Measurements from ENCODE around the gene PIGL. TPM values are rescaled to one million over a fixed set of nuclear protein-coding genes. Genes with fewer than 3 reads are reported as not detected.

Gene PIGL
- total RNA-seq, 1 experiment from 2014 or later = 16.0 TPM

DNA sequence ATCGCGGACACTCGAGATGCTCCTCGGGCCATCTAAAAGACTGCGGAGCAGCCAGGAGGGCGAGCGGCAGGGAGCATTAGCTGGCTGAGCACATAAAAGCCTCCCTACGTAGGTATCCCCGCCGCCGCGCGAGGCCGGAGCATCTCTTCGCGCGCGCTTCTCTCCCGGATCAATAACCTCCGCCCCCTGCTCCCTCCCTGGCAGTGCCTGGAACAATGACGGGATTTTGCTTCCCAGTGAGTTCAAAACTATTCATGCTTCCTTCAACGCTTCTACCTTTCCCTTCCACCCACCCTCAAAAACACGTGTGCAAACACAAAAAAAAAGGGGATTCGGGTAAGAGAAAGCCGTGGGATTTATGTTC is 135.3 kb downstream of the PIGL start:
- DNase-seq (ENCODE audit: low read depth) = no peak

DNA sequence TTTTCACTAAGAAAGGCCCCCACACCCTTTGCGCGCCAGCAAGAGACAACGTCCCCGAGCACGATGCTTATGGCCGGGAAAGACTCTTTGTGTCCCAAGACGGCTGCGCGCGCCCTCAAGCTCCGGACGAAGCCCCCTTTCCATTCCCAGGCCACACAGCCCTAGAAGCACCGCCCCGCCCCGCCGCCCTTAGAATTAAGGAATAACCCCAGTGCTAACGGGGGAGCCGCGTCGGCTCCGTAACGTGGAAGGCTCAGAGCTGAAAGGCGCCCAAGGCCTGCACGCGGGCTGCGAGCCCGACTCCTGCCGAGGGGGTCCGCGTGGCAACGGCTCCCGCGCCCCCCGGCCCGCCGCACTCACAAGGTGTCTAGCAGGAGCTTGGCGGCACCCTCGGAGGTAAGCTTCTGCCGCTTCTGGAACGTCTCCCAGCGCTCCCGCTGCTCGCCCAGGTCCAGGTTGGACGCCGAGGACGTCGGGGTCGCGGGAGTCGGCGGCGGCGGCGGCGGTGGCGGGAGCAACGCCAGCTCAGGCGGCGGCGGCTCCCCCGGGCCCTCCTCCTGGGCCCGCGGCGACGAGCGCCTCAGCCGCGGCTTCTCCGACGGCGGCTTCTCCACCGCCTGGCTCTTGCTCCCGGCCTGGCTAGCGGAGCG is 135.8 kb downstream of the PIGL start:
- DNase-seq (ENCODE audit: low read depth) = peak; percentile 29

DNA sequence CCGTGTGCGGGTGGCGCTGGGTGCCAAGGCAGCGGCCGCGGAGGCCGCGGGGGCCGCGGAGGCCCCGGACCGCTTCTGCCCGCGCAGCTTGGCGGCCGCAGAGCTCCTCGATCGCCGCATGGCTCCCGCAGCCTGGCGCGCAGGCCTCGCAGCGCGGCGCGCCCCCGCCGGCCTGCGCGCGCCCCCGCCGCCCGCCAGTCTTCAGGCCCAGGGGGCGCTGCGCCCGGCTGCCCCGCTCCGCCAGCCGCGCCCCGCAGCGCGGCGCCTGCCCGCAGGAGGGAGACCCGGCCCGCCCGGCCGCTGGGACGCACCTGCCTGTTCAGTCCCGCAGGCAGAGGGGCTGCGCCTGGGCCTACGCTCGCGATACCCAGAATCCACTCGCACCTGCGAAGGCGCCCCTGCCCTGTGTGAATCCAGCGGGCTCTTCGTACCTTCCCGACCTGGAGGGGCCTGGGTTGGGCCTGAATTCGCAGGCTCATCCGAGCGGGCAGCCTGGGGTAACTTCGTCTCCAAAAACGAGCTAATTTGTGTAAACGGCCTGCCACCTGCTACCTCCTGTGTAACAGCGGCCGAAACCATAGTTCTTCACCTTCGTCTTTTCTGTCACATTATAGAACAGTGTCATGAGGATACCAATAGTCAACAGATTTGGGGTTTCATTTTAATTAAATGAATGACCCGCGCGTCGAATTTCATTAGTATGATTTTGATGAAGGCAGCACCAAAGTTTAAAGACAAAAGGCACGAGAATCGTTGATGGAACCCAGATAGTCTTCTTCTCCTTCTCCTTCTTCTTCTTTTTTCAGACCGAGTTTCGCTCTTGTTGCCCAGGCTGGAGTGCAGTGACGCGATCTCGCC is 136.5 kb downstream of the PIGL start, which contains the start of gene CENPV:
TSS of gene CENPV (minus strand) at position 153 of the 858 bp plus-strand sequence. CDS start at position 120, 33 bp downstream.
- DNase-seq (ENCODE audit: low read depth) = no peak

DNA sequence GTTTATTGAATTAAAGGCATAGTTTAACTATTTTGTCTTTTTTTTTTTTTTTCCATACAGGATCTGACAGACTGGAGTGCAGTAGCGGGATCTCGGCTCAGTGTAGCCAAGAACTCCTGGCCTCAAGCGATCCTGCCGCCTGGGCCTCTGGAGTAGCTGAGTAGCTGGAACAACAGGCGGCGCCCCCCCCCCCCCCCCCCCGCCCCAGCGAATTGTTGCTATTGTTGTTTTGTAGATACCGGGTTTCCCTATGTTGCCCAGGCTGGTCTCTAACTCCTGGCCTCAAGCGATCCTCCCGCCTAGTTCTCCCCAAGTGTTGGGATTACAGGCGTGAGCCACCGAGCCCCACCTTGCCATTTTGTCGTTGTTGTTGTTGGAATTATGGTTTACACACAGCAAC is 137.6 kb downstream of the PIGL start:
- no peak for DNase-seq (ENCODE audit: low read depth)

DNA sequence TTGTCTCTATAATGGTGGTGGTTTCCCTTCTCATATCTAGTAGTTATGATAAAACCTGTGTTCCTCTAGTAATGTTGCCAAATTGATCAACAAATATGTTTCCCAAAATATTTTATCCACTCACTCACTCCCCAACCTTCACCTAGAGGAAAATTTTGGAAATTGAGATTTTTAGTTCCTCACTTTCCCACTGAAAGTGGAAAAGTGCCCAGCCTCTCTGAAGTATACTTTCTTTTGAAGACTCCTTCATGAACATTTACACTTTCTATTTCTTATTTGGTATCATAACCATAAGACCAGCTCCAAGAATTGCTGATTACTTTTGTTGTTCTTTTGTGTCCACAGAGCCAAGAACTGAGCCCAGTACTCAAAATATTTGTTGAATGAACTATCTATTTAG is 141.4 kb downstream of the PIGL start:
- DNase-seq (ENCODE audit: low read depth) = no peak

DNA sequence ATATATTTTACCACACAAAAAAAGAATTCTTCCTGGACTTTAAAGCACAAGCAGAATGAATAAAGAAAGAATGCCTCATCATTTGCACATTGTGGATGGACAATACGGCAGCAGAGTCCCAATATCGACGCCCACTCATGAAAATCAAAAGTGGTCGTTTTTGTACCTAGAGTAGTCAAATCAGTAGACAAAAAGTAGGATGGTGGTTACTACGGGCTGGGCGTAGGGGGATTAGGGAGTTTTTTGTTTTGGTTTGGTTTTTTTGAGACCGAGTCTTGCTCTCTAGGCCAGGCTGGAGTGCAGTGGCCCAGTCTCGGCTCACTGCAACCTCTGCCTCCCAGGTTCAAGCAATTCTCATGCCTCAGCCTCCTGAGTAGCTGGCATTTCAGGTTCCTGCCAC is 144.9 kb downstream of the PIGL start:
- no peak for DNase-seq (ENCODE audit: low read depth)

DNA sequence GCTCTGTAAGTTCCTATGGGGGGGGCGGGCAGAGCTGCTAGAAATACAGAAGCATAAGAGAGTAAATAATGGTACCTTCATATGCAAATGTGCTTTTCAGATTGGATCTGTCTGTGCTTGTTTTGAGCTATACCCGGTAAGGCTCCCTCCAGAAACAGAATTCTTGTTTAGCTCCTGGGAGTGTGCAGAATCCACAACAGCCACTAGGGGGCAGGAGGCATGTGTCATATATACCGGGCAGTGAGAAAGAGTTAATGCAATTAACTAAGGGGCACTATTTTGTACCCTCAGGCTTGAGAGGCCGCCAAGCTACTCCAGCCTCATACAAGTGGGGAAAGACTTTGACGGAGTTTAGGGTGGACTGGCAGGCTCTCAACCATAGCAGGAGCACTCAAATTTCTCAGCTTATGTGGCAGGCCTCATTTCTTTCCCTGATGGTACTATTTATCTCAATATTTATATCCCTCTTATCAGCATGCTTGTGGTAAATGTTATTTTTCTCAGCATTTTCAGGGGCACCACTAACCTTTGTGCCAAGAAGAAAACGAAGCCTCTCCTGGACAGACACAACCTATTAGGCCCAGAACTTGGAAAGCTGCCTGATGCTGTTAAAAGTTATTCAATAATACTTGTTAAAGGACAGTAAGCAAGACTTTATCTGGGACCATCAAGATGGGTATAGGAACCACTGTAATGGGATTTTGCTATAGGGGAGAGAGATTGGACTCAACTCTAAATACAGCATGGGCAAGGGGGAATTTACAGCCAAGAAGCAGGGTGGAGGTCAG is 146.9 kb downstream of the PIGL start:
- DNase-seq (ENCODE audit: low read depth) = peak; percentile 66

DNA sequence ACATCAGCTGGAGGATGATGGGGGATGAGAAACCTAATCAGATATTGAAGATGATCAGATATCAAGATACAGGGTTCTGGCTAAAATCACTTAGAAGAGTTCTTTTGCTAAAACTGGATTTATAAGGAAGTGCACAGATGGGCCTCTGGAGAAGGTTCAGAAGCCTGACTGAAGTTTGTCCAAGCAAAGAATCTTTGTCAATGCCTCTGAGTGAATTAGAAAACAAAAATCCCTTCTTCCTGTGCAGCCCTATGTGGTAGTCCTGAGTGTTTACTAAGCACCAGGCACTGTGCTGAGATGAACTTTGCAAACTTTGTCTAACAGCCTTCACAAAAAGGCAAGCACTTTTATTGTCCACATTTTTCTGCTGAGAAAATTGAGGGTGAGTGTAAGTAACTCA is 147.6 kb downstream of the PIGL start:
- DNase-seq (ENCODE audit: low read depth) = no peak

DNA sequence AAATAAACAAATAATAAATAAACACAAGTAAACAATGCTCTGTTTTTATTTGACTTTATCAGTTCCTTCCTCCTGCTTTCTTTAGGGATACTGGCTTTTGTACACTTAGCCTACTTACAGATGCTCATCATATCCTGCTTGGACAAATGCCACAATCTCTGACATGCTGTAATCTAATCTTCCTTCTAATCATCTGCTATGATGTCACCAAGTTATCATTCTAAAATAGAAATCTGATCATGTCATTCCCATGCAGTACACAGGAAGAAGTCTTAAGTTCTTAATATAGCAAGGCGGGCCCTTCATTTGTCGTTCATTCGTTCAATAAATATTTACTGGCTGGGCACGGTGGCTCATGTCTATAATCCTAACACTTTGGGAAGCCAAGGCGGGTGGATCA is 154.7 kb downstream of the PIGL start:
- DNase-seq (ENCODE audit: low read depth) = peak; percentile 66

DNA sequence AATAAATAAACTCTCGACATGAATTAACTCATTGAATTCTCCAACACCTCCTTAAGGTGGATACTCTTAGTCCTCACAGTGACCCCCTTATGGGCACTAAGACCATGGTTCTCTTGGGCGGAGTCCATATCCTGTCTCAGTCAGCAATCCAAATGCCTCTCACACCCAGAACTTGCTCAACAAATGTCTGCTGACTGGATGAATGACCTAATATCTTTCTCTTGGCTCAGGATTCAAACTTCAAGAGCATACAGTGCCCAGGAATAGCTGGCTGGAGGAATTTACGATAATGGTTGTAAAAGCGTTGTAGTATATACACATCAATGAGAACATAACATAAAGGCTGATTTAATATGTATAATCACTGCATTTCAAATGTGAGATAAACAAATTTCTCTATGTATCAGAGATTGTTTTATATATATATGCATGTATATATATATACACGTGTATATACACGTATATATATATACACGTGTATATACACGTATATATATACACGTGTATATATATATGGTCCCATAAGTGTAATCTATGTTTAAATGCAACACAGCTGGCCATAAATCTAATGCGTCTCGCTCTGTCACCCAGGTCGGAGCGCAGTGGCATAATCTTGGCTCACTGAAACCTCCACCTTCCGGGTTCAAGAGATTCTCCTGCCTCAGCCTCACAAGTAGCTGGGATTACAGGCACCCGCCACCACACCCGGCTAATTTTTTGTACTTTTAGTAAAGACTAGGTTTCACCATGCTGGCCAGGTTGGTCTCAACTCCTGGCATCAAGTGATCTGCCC is 157.3 kb downstream of the PIGL start:
- DNase-seq (ENCODE audit: low read depth) = peak; percentile 18

Small RNAs within 50 kb of the gene (small RNA-seq; reads per million reads assigned to genes)
- gene MIR1288 = not detected

Other genes starting within 250 kb of the PIGL start
- gene ZSWIM7, start 217.5 kb upstream of the PIGL start, total RNA-seq (2014; rRNA removed; shearing (Covaris generic)) = 21.3 and 30.6 TPM in 2 replicates
- 44.6 and 52.9 TPM in 2 replicates for gene TTC19, start 217.4 kb upstream of the PIGL start, total RNA-seq (2014; rRNA removed; shearing (Covaris generic))
- gene NCOR1, start 1.7 kb upstream of the PIGL start, total RNA-seq (2014; rRNA removed; shearing (Covaris generic)) = 49.2 and 58.4 TPM in 2 replicates
- gene CENPV, start 136.3 kb downstream of the PIGL start, total RNA-seq (2014; rRNA removed; shearing (Covaris generic)) = 23.7 and 29.4 TPM in 2 replicates
- gene UBB, start 163.9 kb downstream of the PIGL start, total RNA-seq (2014; rRNA removed; shearing (Covaris generic)) = 2,252 and 2,476 TPM in 2 replicates
- 101 and 105 TPM in 2 replicates for gene TRPV2, start 198.4 kb downstream of the PIGL start, total RNA-seq (2014; rRNA removed; shearing (Covaris generic))

Measured in HT1080 (cell line).